Activated CD4-positive, alpha-beta memory T cell treated with anti-CD3 and anti-CD28 coated beads, Interleukin-2, amount 10 ng/mL, durations not matched to agents 7 days and 5 days (primary cell): Measurements from ENCODE around the gene RTCB. TPM values are rescaled to one million over a fixed set of nuclear protein-coding genes. Genes with fewer than 3 reads are reported as not detected.
"Not testable (repeated sequence)": the region's sequence is repeated elsewhere in the genome, so short reads cannot be mapped to it uniquely, and the experiment has no call there.

Experiments used
- CTCF ChIA-PET: fragments of 350-600 bp; sonication (Branson Sonifier 250); formaldehyde crosslinking; loops from one replicate; lab custom pipeline; 2021; ENCODE audit warnings: antibody characterized with exemption, inconsistent platforms; lab: Charles Lee
- POLR2A ChIA-PET: fragments of 350-600 bp; sonication (Branson Sonifier 250); formaldehyde crosslinking; loops from one replicate; lab custom pipeline; 2021; ENCODE audit warnings: antibody characterized with exemption; lab: Charles Lee
- DNase-seq: peaks from one replicate; pipeline ENCODE4 v3.0.0-alpha.2; 2020
- H3K27ac Mint-ChIP-seq: one replicate; pipeline ENCODE4 v1.8.0; 2021; ENCODE audit warnings: mild to moderate bottlenecking, mixed read lengths
- H3K27me3 Mint-ChIP-seq: one replicate; pipeline ENCODE4 v1.8.0; 2021; ENCODE audit warnings: mixed read lengths
- H3K36me3 Mint-ChIP-seq: one replicate; pipeline ENCODE4 v1.8.0; 2021; ENCODE audit warnings: low read depth, mixed read lengths
- H3K4me1 Mint-ChIP-seq: one replicate; pipeline ENCODE4 v1.8.0; 2021; ENCODE audit warnings: mixed read lengths
- H3K4me3 Mint-ChIP-seq: one replicate; pipeline ENCODE4 v1.8.0; 2021; ENCODE audit warnings: mild to moderate bottlenecking, mixed read lengths
- H3K9me3 Mint-ChIP-seq: one replicate; pipeline ENCODE4 v1.8.0; 2021; ENCODE audit warnings: mixed read lengths
- total RNA-seq, 2 experiments: library from RNA; stranded (reverse); gene quantifications; one replicate each; pipeline ENCODE4 v1.2.3, GENCODE V29; 2021

The RTCB gene
- total RNA-seq, 2 experiments from 2014 or later: 58.3 to 61.6 TPM

DNA sequence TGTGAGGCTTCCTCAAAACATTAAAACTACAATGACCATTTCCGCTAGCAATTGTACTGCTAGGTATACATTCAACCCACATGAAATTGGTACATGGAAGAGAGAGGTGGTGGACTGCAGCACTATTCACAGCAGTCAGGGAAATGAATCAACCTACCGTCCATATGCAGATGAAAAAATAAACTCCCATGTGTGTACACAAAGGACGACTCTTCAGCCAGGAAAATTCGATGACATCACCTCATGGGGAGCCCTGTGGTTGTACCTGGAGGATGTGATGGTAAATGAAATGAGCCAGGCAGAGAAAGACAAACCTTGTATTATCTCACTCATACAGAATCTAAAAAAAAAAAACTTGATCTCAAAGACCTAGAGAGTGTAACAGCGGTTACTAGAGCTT lies 31.1 kb downstream of the RTCB start:
- no peaks in the 10 kb centered on the region for H3K36me3 Mint-ChIP-seq

DNA sequence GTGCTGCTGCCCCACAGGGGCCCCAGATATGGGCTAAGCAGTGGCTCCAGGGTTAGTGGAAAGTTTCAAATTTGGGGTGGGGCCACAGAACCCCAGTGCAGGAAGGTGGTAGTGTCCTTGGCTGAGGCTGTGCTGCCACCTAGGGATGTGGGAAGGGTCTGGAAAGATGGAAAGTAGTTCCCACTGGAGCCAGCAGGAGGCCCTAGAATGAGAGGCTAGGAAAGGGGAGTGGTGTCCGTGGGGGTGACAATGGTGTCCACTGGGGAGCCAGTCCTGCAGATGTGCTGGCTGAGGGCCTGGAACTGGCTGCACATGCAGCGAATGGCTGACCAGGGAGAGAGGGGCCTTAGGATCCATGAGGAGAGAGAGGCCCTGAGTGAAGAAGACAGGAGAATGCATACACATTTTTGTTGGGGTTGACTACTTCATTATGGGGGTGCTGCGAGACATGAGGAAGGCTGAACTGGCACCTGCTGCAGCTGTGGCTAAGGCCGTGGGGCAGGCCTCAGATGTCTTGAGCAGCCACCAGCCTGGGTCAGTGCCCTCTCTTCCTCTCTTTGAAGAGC lies 33.3 kb downstream of the RTCB start:
- Mint-ChIP-seq H3K27ac (no peak overlapping the region), H3K27me3 (peaks cover 3% of the 10 kb centered on the region), H3K4me3 (no peak overlapping the region), H3K36me3 (no peaks in the 10 kb centered on the region), H3K9me3 (no peaks in the 10 kb centered on the region), H3K4me1 (no peaks in the 10 kb centered on the region)
- DNase-seq: peak; percentile 21
- POLR2A ChIA-PET: no interaction called here
- CTCF ChIA-PET: interaction anchor here (0.6 to 1.0 kb wide), 2 partner anchors 9 to 69 kb away, joined by 3 to 5 read pairs; no protein-coding TSS in a partner anchor

More for the DNA sequence above, 31.1 kb downstream of the RTCB start:
- H3K4me3 Mint-ChIP-seq: no peak overlapping the region
- H3K27me3 Mint-ChIP-seq: no peaks in the 10 kb centered on the region
- H3K9me3 Mint-ChIP-seq: no peaks in the 10 kb centered on the region
- DNase-seq: no peak
- ChIA-PET CTCF (no interaction called here), POLR2A (no interaction called here)
- H3K27ac Mint-ChIP-seq: no peak overlapping the region
- no peaks in the 10 kb centered on the region for H3K4me1 Mint-ChIP-seq

DNA sequence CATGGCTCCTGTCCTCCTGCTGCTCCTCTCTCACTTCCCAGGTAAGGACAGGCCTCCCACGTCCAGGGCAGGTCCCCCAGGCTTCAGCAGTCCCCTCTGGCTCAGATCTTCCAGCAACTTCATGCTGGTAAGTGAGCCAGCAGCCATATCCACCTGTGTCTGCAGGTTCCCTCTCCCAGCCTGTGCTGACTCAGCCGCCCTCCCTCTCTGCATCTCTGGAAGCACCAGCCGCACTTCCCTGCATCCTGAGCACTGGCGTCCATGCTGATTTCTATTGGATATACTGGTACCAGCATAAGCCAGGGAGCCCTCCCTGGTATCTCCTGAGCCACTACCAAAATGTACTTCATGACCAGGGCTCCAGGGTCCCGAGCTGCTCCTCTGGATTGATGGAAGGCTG lies 35.4 kb downstream of the RTCB start:
- peaks cover 3% of the 10 kb centered on the region for H3K27me3 Mint-ChIP-seq
- H3K36me3 Mint-ChIP-seq: no peaks in the 10 kb centered on the region
- H3K4me1 Mint-ChIP-seq: no peaks in the 10 kb centered on the region
- H3K27ac Mint-ChIP-seq: no peak overlapping the region
- no peak for DNase-seq
- H3K4me3 Mint-ChIP-seq: no peak overlapping the region
- ChIA-PET CTCF (no interaction called here), POLR2A (no interaction called here)
- H3K9me3 Mint-ChIP-seq: no peaks in the 10 kb centered on the region

- no peaks in the 10 kb centered on the region for H3K9me3 Mint-ChIP-seq
- no peak overlapping the region for H3K4me3 Mint-ChIP-seq
- ChIA-PET CTCF (no interaction called here), POLR2A (no interaction called here)
- DNase-seq: no peak
- H3K27me3 Mint-ChIP-seq: peaks cover 3% of the 10 kb centered on the region
- H3K4me1 Mint-ChIP-seq: no peaks in the 10 kb centered on the region
- no peak overlapping the region for H3K27ac Mint-ChIP-seq
- H3K36me3 Mint-ChIP-seq: no peaks in the 10 kb centered on the region
These were observed 36.2 kb downstream of the RTCB start for GRCh38 chr22:32375678-32376450.

DNA sequence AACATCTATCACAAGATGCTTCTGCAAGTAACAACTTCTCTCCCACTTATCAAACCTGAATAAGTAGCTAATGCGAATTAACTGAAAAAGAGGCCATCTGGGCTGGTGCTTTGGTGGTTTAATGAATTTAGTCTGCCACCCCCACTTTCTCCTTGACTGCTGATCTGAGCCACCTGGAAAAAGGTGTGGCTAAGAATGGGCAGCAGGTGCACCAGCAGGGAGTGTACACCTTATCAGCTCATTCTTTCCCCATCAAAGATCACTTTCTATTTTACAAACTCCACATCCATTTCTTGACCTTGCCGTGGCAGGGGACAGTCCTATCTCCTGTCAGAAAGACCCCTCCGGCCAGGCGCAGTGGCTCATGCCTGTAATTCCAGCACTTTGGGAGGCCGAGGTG lies 47.8 kb downstream of the RTCB start:
- ChIA-PET CTCF (no interaction called here), POLR2A (no interaction called here)
- Mint-ChIP-seq H3K36me3 (no peaks in the 10 kb centered on the region), H3K4me3 (no peak overlapping the region), H3K27ac (no peak overlapping the region), H3K27me3 (peaks cover 2% of the 10 kb centered on the region), H3K4me1 (no peaks in the 10 kb centered on the region), H3K9me3 (no peaks in the 10 kb centered on the region)
- no peak for DNase-seq

DNA sequence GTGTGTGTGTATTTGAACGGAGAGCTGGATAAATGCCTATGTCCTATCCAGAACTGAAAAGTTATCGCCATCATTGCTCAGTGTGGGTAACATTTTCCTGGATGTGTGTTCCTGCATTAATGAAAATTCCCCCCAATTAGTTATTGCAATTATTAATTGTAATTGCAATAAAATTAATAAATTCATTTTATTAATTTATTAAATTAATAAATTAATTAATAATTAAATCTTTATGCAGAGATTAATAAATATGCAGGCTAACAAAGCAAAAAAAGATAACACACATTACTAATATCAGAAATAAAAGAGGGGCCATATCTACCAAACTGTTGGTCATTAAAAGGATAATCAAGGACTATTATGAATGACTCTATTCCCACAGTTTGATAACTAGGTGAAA lies 50.8 kb downstream of the RTCB start:
- peaks cover 4% of the 10 kb centered on the region for H3K27me3 Mint-ChIP-seq
- no peak for DNase-seq
- no peak overlapping the region for H3K4me3 Mint-ChIP-seq
- ChIA-PET CTCF (no interaction called here), POLR2A (no interaction called here)
- no peaks in the 10 kb centered on the region for H3K9me3 Mint-ChIP-seq
- no peaks in the 10 kb centered on the region for H3K4me1 Mint-ChIP-seq
- no peak overlapping the region for H3K27ac Mint-ChIP-seq
- no peaks in the 10 kb centered on the region for H3K36me3 Mint-ChIP-seq

- H3K27ac Mint-ChIP-seq, POLR2A ChIA-PET: not testable (repeated sequence)
These were observed 52.0 kb downstream of the RTCB start for GRCh38 chr22:32360096-32360495.

DNA sequence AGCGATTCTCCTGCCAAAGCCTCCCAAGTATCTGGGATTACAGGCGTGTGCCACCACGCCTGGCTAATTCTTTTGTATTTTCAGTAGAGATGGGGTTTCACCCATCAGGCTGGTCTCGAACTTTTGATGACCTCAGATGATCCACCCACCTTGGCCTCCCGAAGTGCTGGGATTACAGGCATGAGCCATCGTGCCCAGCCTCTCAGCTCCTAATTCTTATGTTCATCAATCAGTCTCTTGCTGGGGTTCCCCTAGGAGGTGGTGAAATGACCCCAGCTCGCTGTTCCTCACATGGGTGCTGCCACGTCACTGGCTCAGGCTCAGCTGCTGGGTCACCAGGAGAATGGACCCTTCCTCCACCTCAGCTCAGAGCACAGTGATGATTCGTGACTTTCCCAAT lies 54.5 kb downstream of the RTCB start, which contains the start of gene RFPL3:
Gene RFPL3 (plus strand): TSS at position 301 of the 400 bp plus-strand sequence. CDS start 205 bp downstream, outside the sequence.
- H3K36me3 Mint-ChIP-seq, H3K4me1 Mint-ChIP-seq, H3K27me3 Mint-ChIP-seq, POLR2A ChIA-PET, H3K27ac Mint-ChIP-seq, DNase-seq, H3K9me3 Mint-ChIP-seq, H3K4me3 Mint-ChIP-seq, CTCF ChIA-PET: not testable (repeated sequence)

More at GRCh38 chr22:32360096-32360495, 52.0 kb downstream of the RTCB start:
- H3K27me3 Mint-ChIP-seq, H3K9me3 Mint-ChIP-seq, DNase-seq, H3K4me3 Mint-ChIP-seq, H3K4me1 Mint-ChIP-seq, CTCF ChIA-PET, H3K36me3 Mint-ChIP-seq: not testable (repeated sequence)

DNA sequence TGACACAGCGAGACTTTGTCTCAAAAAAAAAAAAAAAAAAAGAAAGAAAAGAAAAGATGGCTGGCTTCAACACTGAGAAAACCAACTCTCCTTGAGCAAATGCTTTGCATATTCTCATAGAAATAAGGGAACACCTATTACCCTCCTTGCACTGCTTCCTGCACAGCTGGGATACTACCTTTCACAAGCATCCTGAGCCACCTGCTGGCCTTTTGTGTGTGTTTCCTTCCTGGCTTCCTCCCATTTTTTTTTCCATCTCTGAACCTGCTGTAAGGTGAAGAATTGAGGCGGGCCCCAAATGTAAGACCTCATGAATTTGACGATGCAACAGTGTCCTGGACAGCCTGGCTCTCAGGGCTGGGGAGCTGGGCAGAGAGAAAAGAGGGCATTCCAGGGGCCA lies 56.3 kb downstream of the RTCB start:
- Mint-ChIP-seq H3K9me3 (no peaks in the 10 kb centered on the region), H3K27ac (no peak overlapping the region), H3K27me3 (peaks cover 4% of the 10 kb centered on the region), H3K4me3 (no peak overlapping the region), H3K36me3 (no peaks in the 10 kb centered on the region), H3K4me1 (no peaks in the 10 kb centered on the region)
- POLR2A ChIA-PET: no interaction called here
- CTCF ChIA-PET: no interaction called here
- DNase-seq: no peak

GRCh38 chr22:32354360-32355351 lies 57.4 kb downstream of the RTCB start:
- no peak overlapping the region for H3K4me3 Mint-ChIP-seq
- ChIA-PET POLR2A (no interaction called here), CTCF (no interaction called here)
- H3K27ac Mint-ChIP-seq: no peak overlapping the region
- peaks cover 4% of the 10 kb centered on the region for H3K27me3 Mint-ChIP-seq
- H3K36me3 Mint-ChIP-seq: no peaks in the 10 kb centered on the region
- H3K9me3 Mint-ChIP-seq: no peaks in the 10 kb centered on the region
- no peaks in the 10 kb centered on the region for H3K4me1 Mint-ChIP-seq
- DNase-seq: no peak

DNA sequence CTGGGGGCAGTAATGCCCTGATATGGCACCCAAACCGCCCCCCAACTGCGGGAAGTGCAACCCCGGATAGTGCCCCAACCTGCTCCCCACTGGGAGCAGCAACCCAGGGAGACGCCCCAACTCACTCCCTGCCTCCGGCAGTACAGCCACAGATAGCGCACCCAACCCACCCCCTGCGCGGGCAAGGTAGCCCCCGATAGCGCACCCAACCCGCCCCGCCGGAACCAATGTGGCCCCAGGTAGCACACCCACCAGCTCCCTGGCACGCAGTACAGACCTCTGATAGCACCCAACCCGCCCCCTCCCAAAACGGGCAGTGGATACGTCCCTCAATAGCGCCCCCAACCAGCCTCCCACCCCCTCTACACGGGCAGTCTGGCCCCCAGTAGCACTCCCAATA lies 58.2 kb downstream of the RTCB start:
- Mint-ChIP-seq H3K9me3 (no peaks in the 10 kb centered on the region), H3K4me1 (no peaks in the 10 kb centered on the region), H3K4me3 (no peak overlapping the region), H3K27ac (no peak overlapping the region), H3K27me3 (peaks cover 4% of the 10 kb centered on the region), H3K36me3 (no peaks in the 10 kb centered on the region)
- no peak for DNase-seq
- ChIA-PET POLR2A (no interaction called here), CTCF (no interaction called here)

DNA sequence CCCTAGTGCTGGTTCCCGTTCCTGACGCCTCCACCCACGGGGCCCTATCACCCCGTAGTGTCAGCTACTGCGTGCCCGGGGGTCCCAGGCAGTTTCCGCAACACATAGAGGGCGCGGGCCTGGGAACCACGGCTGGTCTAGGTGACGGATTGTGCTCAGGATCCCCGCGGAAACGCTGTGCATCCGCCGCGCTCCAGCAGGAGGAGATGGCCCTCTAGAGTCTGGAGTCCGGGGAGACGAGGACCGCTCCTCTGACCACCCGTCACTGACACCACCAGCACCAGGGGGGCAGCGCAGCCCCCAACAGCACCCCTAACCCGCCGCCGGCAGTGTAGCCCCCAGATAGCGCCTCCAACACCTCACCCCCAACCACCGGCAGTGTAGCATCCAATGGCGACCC lies 58.8 kb downstream of the RTCB start:
- Mint-ChIP-seq H3K27me3 (peaks cover 4% of the 10 kb centered on the region), H3K27ac (no peak overlapping the region), H3K36me3 (no peaks in the 10 kb centered on the region), H3K4me3 (no peak overlapping the region), H3K9me3 (no peaks in the 10 kb centered on the region), H3K4me1 (no peaks in the 10 kb centered on the region)
- ChIA-PET CTCF (no interaction called here), POLR2A (no interaction called here)
- no peak for DNase-seq

DNA sequence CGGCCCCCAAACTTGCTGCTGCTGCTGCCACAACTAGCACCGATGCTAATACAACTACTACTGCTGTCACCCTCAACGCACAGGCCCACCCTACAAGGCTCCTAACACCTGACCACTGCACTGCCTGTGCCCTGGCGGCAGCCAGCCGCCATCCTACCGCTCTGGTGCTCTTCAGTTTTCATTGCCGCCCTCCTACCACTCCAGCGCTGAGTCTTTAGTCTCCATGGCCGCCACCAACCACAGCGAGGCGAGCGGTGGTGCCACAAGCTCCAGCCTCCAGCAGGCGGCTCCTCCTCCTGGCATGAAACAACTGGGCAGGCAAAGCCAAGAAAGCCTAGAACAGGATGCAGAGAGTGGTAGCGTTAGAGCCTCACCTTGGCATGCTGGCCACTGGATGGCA lies 59.4 kb downstream of the RTCB start:
- H3K4me1 Mint-ChIP-seq: no peaks in the 10 kb centered on the region
- ChIA-PET POLR2A (no interaction called here), CTCF (no interaction called here)
- DNase-seq: no peak
- no peak overlapping the region for H3K27ac Mint-ChIP-seq
- H3K4me3 Mint-ChIP-seq: no peak overlapping the region
- no peaks in the 10 kb centered on the region for H3K9me3 Mint-ChIP-seq
- H3K27me3 Mint-ChIP-seq: peaks cover 4% of the 10 kb centered on the region
- H3K36me3 Mint-ChIP-seq: no peaks in the 10 kb centered on the region
